ENCODE measurements around the gene UNC79. TPM values are rescaled to one million over a fixed set of nuclear protein-coding genes. Genes with fewer than 3 reads are reported as not detected.
"Not testable (repeated sequence)": the region's sequence is repeated elsewhere in the genome, so short reads cannot be mapped to it uniquely, and the experiment has no call there.

The UNC79 gene
- total and polyA plus RNA-seq, 2 donors (not counting 3 experiments of a cell fraction or from before 2014, with no cell fraction given) = not detected

GRCh38 chr14:93493054-93493453 is 62.3 kb downstream of the UNC79 start:
- no TSS peak for BruUV-seq (replicated peaks)
- H3K4me1 ChIP-seq (ENCODE audit: control insufficient read depth, extremely low read depth, insufficient read depth, low read length) = no peaks in the 10 kb centered on the region
- CTCF ChIA-PET = no interaction called here
- no peaks in the 10 kb centered on the region for H3K27me3 ChIP-seq (ENCODE audit: control insufficient read depth in 2 of 2, insufficient read depth in 2 of 2, low read length in 2 of 2)
- H3K79me2 ChIP-seq (ENCODE audit: control insufficient read depth, insufficient read depth, low read length) = no peaks in the 10 kb centered on the region
- no peaks in the 10 kb centered on the region for H3K9me3 ChIP-seq (replicated peaks; ENCODE audit: control insufficient read depth, insufficient read depth, low read length)
- intact Hi-C loops (cut with micrococcal nuclease) (no loop called here), dilution Hi-C loops (cut with MboI; ENCODE audit: extremely low pct_ligation_motif_present, low sequenced_read_pairs) (no loop called here)
- no peaks in the 10 kb centered on the region for H3K9me1 ChIP-seq (replicated peaks; ENCODE audit: control insufficient read depth, extremely low read depth, insufficient read depth, low read length)
- H4K20me1 ChIP-seq (replicated peaks; ENCODE audit: control insufficient read depth, extremely low read depth, insufficient read depth, low read length) = no peaks in the 10 kb centered on the region
- TF ChIP-seq POLR2AphosphoS5 (IDR thresholded peaks at IDR 0.05; ENCODE audit: insufficient read depth, low read depth, low read length) (no peak), GATA2 (IDR thresholded peaks at IDR 0.05; ENCODE audit: insufficient read depth, insufficient read length, low read depth, low read length) (no peak), MAX (IDR thresholded peaks at IDR 0.05; ENCODE audit: insufficient read depth, insufficient read length) (no peak), EZH2 (IDR thresholded peaks at IDR 0.05; ENCODE audit: borderline replicate concordance, low read depth, low read length, severe bottlenecking) (no peak), CTCF (IDR thresholded peaks at IDR 0.05; ENCODE audit: extremely low read depth in 1 of 2, insufficient read depth in 1 of 2, low read depth in 1 of 2, low read length in 2 of 2) (no peak), JUN (IDR thresholded peaks at IDR 0.05; ENCODE audit: borderline replicate concordance, insufficient read depth, insufficient read length, low read depth) (no peak), MYC (IDR thresholded peaks at IDR 0.05; ENCODE audit: low read depth, low read length) (no peak), POLR2A (IDR thresholded peaks at IDR 0.05; ENCODE audit: low read depth, low read length) (no peak), FOS (IDR thresholded peaks at IDR 0.05; ENCODE audit: borderline replicate concordance, insufficient read depth, low read length) (no peak)
- DNase-seq (ENCODE audit: low read depth, low spot score) (no peak), FAIRE-seq (no peak)
- H3K36me3 ChIP-seq (ENCODE audit: control insufficient read depth in 2 of 2, extremely low read depth in 1 of 2, insufficient read depth in 2 of 2, low read length in 2 of 2) = no peaks in the 10 kb centered on the region
- H2AFZ ChIP-seq (ENCODE audit: low read depth, low read length) = no peak overlapping the region
- no peak overlapping the region for H3K4me3 ChIP-seq (replicated peaks in 1 of 3; ENCODE audit: insufficient read depth in 1 of 3, low read depth in 1 of 3, low read length in 3 of 3)
- no peak overlapping the region for H3K9ac ChIP-seq (replicated peaks; ENCODE audit: extremely low read depth, insufficient read depth, low read length)
- POLR2A ChIA-PET = no interaction called here
- no peak overlapping the region for H3K4me2 ChIP-seq (ENCODE audit: insufficient read depth, low read length)
- H3K27ac ChIP-seq (ENCODE audit: insufficient read depth, low read depth, low read length) = no peak overlapping the region

GRCh38 chr14:93493622-93494021 is 62.9 kb downstream of the UNC79 start:
- H4K20me1 ChIP-seq (replicated peaks; ENCODE audit: control insufficient read depth, extremely low read depth, insufficient read depth, low read length); H3K27ac ChIP-seq (ENCODE audit: insufficient read depth, low read depth, low read length); H3K9ac ChIP-seq (replicated peaks; ENCODE audit: extremely low read depth, insufficient read depth, low read length); intact Hi-C loops (cut with micrococcal nuclease); H3K4me2 ChIP-seq (ENCODE audit: insufficient read depth, low read length); H3K27me3 ChIP-seq (ENCODE audit: control insufficient read depth in 2 of 2, insufficient read depth in 2 of 2, low read length in 2 of 2); H3K79me2 ChIP-seq (ENCODE audit: control insufficient read depth, insufficient read depth, low read length); dilution Hi-C loops (cut with MboI; ENCODE audit: extremely low pct_ligation_motif_present, low sequenced_read_pairs); H2AFZ ChIP-seq (ENCODE audit: low read depth, low read length); BruUV-seq (replicated peaks); H3K9me3 ChIP-seq (replicated peaks; ENCODE audit: control insufficient read depth, insufficient read depth, low read length); H3K4me1 ChIP-seq (ENCODE audit: control insufficient read depth, extremely low read depth, insufficient read depth, low read length); CTCF ChIA-PET; H3K9me1 ChIP-seq (replicated peaks; ENCODE audit: control insufficient read depth, extremely low read depth, insufficient read depth, low read length); POLR2A ChIA-PET; DNase-seq (ENCODE audit: low read depth, low spot score); H3K4me3 ChIP-seq (replicated peaks in 1 of 3; ENCODE audit: insufficient read depth in 1 of 3, low read depth in 1 of 3, low read length in 3 of 3); H3K36me3 ChIP-seq (ENCODE audit: control insufficient read depth in 2 of 2, extremely low read depth in 1 of 2, insufficient read depth in 2 of 2, low read length in 2 of 2); FAIRE-seq: not testable (repeated sequence)

Data from endothelial cell of umbilical vein (primary cell).